Thyroid gland (tissue), 4 donors: ENCODE results near the gene LARGE1. TPM values are rescaled to one million over a fixed set of nuclear protein-coding genes. Genes with fewer than 3 reads are reported as not detected.

Source experiments
- DNase-seq, 2 donors: peaks; one replicate each; pipeline ENCODE4 v3.0.0-alpha.2; 2019
- H3K27ac ChIP-seq, 3 donors: fragments of 200-600 bp; sonication (generic); 1 replicate in 2 of 3; 2 replicates in 1 of 3; pipeline ENCODE4 v1.5.1; 2016 to 2019; ENCODE audit warnings: mild to moderate bottlenecking in 1 of 3, moderate library complexity in 1 of 3
- H3K27me3 ChIP-seq: fragments of 200-600 bp; sonication (generic); one replicate; pipeline ENCODE4 v1.5.1; 2019
- H3K36me3 ChIP-seq, 2 donors: fragments of 200-600 bp; sonication (generic); one replicate each; pipeline ENCODE4 v1.5.1; 2016 to 2019
- H3K4me1 ChIP-seq, 2 donors: fragments of 200-600 bp; sonication (generic); one replicate each; pipeline ENCODE4 v1.5.1; 2017 to 2019
- H3K4me3 ChIP-seq, 3 donors: fragments of 200-600 bp; sonication (generic); replicated peaks in 1 of 3; 1 replicate in 2 of 3; 2 replicates in 1 of 3; pipeline ENCODE4 v1.5.1; 2016; ENCODE audit warnings: mild to moderate bottlenecking in 1 of 3
- H3K9me3 ChIP-seq: fragments of 200-600 bp; sonication (generic); one replicate; pipeline ENCODE4 v1.5.1; 2017
- CTCF ChIP-seq, 6 experiments: fragments of 200-600 bp in 3 of 6; fragments of 450-650 bp in 3 of 6; sonication (generic) in 3 of 6; IDR thresholded peaks; one replicate each; pipeline ENCODE4 v1.5.1; 2016 to 2019; ENCODE audit warnings: antibody characterized with exemption in 6 of 6, mild to moderate bottlenecking in 2 of 6, inconsistent platforms in 1 of 6, moderate library complexity in 1 of 6
- POLR2A ChIP-seq, 2 donors: fragments of 450-650 bp; IDR thresholded peaks; one replicate each; pipeline ENCODE4 v1.6.1; 2017; ENCODE audit warnings: antibody characterized with exemption in 2 of 2, mild to moderate bottlenecking in 2 of 2, moderate library complexity in 1 of 2
- WGBS, 2 donors: methylation state at CpG; one replicate each; pipeline ENCODE4 v1.1.5; 2017; 5-methylcytosine and 5-hydroxymethylcytosine counted together
- intact Hi-C: fragments of 100-400 bp; cut with DNase I; formaldehyde crosslinking; loops from one replicate; pipeline ENCODE4 v1.15.1; 2023
- total RNA-seq, 4 donors: library from RNA; depleted of rRNA; stranded (reverse); fragments of >200 nt; gene quantifications; one replicate each; pipeline ENCODE4 v1.2.3, GENCODE V29; 2016

LARGE1 gene
- total RNA-seq, 4 donors from 2014 or later, result 13.6 to 16.3 (median 15.1) TPM

GRCh38 chr22:33957086-33957485 lies 36.8 kb upstream of the LARGE1 start:
- intact Hi-C loops, result no loop called here
- no peak for DNase-seq
- no peaks in the 10 kb centered on the region for H3K27me3 ChIP-seq
- TF ChIP-seq CTCF (IDR thresholded peaks at IDR 0.05), result no peak
- no peak for TF ChIP-seq POLR2A (IDR thresholded peaks at IDR 0.05)
- no peaks in the 10 kb centered on the region for H3K9me3 ChIP-seq
- H3K4me1 ChIP-seq, result no peaks in the 10 kb centered on the region
- H3K36me3 ChIP-seq, result no peaks in the 10 kb centered on the region
- no peak overlapping the region for H3K27ac ChIP-seq
- WGBS, 2 donors, result 62 to 71% methylated on average over 4 of the region's 4 CpGs
- H3K4me3 ChIP-seq, result no peak overlapping the region

- 71 to 72% methylated on average over 4 of the region's 4 CpGs for WGBS, 2 donors
- Histone ChIP-seq H3K36me3 (no peaks in the 10 kb centered on the region), H3K27me3 (no peaks in the 10 kb centered on the region), H3K9me3 (no peaks in the 10 kb centered on the region), H3K27ac (no peak overlapping the region), H3K4me1 (no peaks in the 10 kb centered on the region), H3K4me3 (no peak overlapping the region)
- TF ChIP-seq CTCF (IDR thresholded peaks at IDR 0.05) (no peak), POLR2A (IDR thresholded peaks at IDR 0.05) (no peak)
- intact Hi-C loops, result no loop called here
- no peak for DNase-seq
Observed at GRCh38 chr22:33952776-33953175, 32.5 kb upstream of the LARGE1 start.

GRCh38 chr22:33940741-33941140 lies 20.5 kb upstream of the LARGE1 start:
- no peak for DNase-seq
- no peaks in the 10 kb centered on the region for H3K27me3 ChIP-seq
- intact Hi-C loops, result no loop called here
- no peak overlapping the region for H3K4me3 ChIP-seq
- no peak overlapping the region for H3K27ac ChIP-seq
- no peaks in the 10 kb centered on the region for H3K36me3 ChIP-seq
- TF ChIP-seq CTCF (IDR thresholded peaks at IDR 0.05) (no peak), POLR2A (IDR thresholded peaks at IDR 0.05) (no peak)
- 70 to 81% methylated on average over 5 of the region's 5 CpGs for WGBS, 2 donors
- peaks cover 0 to 10% of the 10 kb centered on the region in 2 donors for H3K4me1 ChIP-seq
- H3K9me3 ChIP-seq, result no peaks in the 10 kb centered on the region

GRCh38 chr22:33932997-33933396 lies 12.7 kb upstream of the LARGE1 start:
- Histone ChIP-seq H3K27me3 (no peaks in the 10 kb centered on the region), H3K4me1 (no peaks in the 10 kb centered on the region), H3K27ac (no peak overlapping the region), H3K4me3 (no peak overlapping the region), H3K9me3 (no peaks in the 10 kb centered on the region), H3K36me3 (no peaks in the 10 kb centered on the region)
- WGBS, 2 donors, result 89 to 95% methylated on average over 2 of the region's 2 CpGs
- DNase-seq, result no peak
- no peak for TF ChIP-seq CTCF (IDR thresholded peaks at IDR 0.05)
- intact Hi-C loops, result no loop called here

- intact Hi-C loops, result no loop called here
Observed at GRCh38 chr22:33931406-33931805, 11.1 kb upstream of the LARGE1 start.

More at GRCh38 chr22:33931406-33931805, 11.1 kb upstream of the LARGE1 start:
- no peak for TF ChIP-seq CTCF (IDR thresholded peaks at IDR 0.05)
- no peak for TF ChIP-seq POLR2A (IDR thresholded peaks at IDR 0.05)
- 82 to 84% methylated on average over 1 of the region's 1 CpG for WGBS, 2 donors
- Histone ChIP-seq H3K36me3 (no peaks in the 10 kb centered on the region), H3K9me3 (no peaks in the 10 kb centered on the region), H3K4me3 (no peak overlapping the region), H3K4me1 (no peaks in the 10 kb centered on the region), H3K27me3 (no peaks in the 10 kb centered on the region), H3K27ac (no peak overlapping the region)
- no peak for DNase-seq
